HEK293T (cell line): ENCODE data around the gene EFHC2.

Experiments
- L3MBTL2 ChIP-seq: fragments of 450-650 bp; conservative IDR thresholded peaks from 2 replicates; pipeline ENCODE4 v1.6.1; 2016; ENCODE audit warnings: mild to moderate bottlenecking
- SP1 ChIP-seq: fragments of 450-650 bp; IDR thresholded peaks from 2 replicates; pipeline ENCODE4 v1.6.1; 2017
- ZNF384 ChIP-seq: fragments of 450-650 bp; IDR thresholded peaks from 2 replicates; pipeline ENCODE4 v1.6.1; 2016

GRCh38 chrX:44274096-44274495 lies 69.4 kb downstream of the EFHC2 start:
- no peak for TF ChIP-seq L3MBTL2
- no peak for TF ChIP-seq ZNF384
- TF ChIP-seq SP1, result no peak
